C4-2B (cell line): ENCODE measurements around the gene ANAPC2.

Experiments used
- CTCF ChIP-seq: fragments of 450-650 bp; conservative IDR thresholded peaks from 2 replicates; pipeline ENCODE4 v1.5.1; 2017; ENCODE audit warnings: mild to moderate bottlenecking
- ZFX ChIP-seq: fragments of 450-650 bp; IDR thresholded peaks from 2 replicates; pipeline ENCODE4 v1.6.1; 2017

- TF ChIP-seq CTCF (no peak), ZFX (no peak)
These were observed 40.6 kb downstream of the ANAPC2 start for GRCh38 chr9:137147793-137148160.
